ENCODE measurements around the gene C1orf53. TPM values are rescaled to one million over a fixed set of nuclear protein-coding genes. Genes with fewer than 3 reads are reported as not detected.

Gene C1orf53
- total and polyA plus RNA-seq, 8 donors: 1.5 to 8.9 (median 3.1) TPM

DNA sequence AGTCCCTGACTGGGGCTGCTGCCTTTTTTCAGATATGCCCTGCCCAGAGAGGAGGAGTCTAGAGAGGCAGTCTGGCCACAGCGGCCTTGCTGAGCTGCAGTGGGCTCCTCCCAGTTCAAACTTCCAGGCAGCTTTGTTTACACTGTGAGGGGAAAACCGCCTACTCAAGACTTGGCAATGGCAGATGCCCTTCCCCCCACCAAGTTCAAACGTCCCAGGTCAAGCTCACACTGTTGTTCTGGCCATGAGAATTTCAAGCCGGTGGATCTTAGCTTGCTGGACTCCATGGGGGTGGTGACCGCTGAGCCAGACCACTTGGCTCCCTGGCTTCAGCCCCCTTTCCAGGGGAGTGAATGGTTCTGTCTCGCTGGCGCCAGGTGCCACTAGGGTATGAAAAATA lies 18.3 kb upstream of the C1orf53 start:
- no peaks in the 10 kb centered on the region for H3K36me3 ChIP-seq

DNA sequence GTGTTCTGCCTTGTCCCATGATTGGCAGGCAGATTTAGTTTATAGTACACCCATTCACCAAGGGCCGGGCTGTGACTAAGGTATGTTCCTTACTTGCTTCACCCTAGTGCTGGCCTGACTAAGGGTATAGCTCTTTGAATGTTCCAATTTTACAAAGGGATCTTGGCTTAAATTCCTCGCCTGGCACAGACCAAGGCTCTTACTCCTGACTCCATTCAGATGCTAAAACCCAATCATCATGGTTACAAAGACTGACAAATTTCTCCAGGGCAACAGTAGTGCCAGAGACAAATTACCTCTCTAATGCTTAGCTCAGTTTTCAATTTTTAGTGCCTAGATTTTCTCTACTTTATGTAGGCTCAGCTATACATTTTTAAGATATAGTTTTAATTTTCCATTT lies 11.5 kb upstream of the C1orf53 start:
- DNase-seq (no peak), ATAC-seq (no peak)
- no peak overlapping the region for H3K27ac ChIP-seq
- no peak overlapping the region for H3K4me3 ChIP-seq
- H3K9me3 ChIP-seq: no peaks in the 10 kb centered on the region
- no peaks in the 10 kb centered on the region for H3K4me1 ChIP-seq
- peaks cover 5 to 17% of the 10 kb centered on the region in 2 donors for H3K27me3 ChIP-seq
- H3K36me3 ChIP-seq: no peaks in the 10 kb centered on the region
- TF ChIP-seq, protein P1, sequence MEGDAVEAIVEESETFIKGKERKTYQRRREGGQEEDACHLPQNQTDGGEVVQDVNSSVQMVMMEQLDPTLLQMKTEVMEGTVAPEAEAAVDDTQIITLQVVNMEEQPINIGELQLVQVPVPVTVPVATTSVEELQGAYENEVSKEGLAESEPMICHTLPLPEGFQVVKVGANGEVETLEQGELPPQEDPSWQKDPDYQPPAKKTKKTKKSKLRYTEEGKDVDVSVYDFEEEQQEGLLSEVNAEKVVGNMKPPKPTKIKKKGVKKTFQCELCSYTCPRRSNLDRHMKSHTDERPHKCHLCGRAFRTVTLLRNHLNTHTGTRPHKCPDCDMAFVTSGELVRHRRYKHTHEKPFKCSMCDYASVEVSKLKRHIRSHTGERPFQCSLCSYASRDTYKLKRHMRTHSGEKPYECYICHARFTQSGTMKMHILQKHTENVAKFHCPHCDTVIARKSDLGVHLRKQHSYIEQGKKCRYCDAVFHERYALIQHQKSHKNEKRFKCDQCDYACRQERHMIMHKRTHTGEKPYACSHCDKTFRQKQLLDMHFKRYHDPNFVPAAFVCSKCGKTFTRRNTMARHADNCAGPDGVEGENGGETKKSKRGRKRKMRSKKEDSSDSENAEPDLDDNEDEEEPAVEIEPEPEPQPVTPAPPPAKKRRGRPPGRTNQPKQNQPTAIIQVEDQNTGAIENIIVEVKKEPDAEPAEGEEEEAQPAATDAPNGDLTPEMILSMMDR (IDR thresholded peaks at IDR 0.05): no peak
- intact Hi-C loops (cut with DNase I): no loop called here

More for the DNA sequence above, 18.3 kb upstream of the C1orf53 start:
- intact Hi-C loops (cut with DNase I): no loop called here
- no peak overlapping the region for H3K4me3 ChIP-seq
- TF ChIP-seq, protein P1 (IDR thresholded peaks at IDR 0.05): no peak
- peak in 1 of 4 donors; percentile 30 for DNase-seq
- no peak overlapping the region for H3K27ac ChIP-seq
- H3K27me3 ChIP-seq: no peaks in the 10 kb centered on the region
- H3K9me3 ChIP-seq: no peaks in the 10 kb centered on the region
- ATAC-seq: peak; percentile 53
- no peaks in the 10 kb centered on the region for H3K4me1 ChIP-seq

DNA sequence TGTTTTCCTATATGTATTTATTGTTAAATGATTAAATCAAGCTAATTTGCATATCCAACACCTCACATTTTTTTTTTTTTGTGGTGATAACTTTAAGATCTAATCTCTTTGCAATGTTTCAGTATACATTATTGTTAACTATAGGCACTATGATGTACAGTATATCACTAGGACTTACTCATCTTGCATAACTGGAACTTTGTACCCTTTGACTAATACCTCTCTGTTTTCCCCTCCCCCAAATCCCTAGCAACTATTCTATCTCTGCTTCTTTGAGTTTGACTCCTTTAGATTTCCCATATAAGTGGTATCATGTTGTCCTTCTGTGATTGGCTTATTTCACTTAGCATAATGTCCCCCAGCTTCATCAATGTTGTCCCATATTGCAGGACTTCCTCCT lies 9.7 kb upstream of the C1orf53 start:
- no peak for ATAC-seq
- H3K4me1 ChIP-seq: no peaks in the 10 kb centered on the region
- H3K27ac ChIP-seq: no peak overlapping the region
- H3K36me3 ChIP-seq: no peaks in the 10 kb centered on the region
- DNase-seq: no peak
- intact Hi-C loops (cut with DNase I): no loop called here
- no peak overlapping the region for H3K4me3 ChIP-seq
- TF ChIP-seq, protein P1 (IDR thresholded peaks at IDR 0.05): no peak
- H3K27me3 ChIP-seq: peaks cover 5 to 22% of the 10 kb centered on the region in 2 donors
- H3K9me3 ChIP-seq: no peaks in the 10 kb centered on the region

DNA sequence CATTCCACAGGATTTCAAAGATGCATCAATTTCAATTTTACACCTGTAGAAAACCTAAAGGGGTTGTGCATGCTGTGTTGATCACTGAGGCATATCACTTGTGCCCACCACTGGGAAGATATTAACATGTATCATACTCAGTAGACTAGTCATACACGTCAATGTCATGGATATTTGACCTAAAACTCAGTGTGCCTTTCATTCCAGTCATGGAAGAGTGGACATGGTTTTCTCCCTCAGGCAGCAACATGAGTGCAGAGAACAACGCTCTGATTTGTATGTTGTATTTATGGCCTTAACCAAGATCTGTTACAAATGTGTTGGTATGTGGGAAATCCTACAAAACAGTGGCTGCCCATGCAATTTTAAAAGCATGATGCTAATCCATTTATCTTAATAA lies 6.1 kb upstream of the C1orf53 start:
- Histone ChIP-seq H3K27me3 (peaks cover 5 to 28% of the 10 kb centered on the region in 2 donors), H3K36me3 (no peaks in the 10 kb centered on the region), H3K27ac (no peak overlapping the region), H3K4me3 (no peak overlapping the region), H3K9me3 (no peaks in the 10 kb centered on the region), H3K4me1 (no peaks in the 10 kb centered on the region)
- no peak for DNase-seq
- ATAC-seq: no peak
- intact Hi-C loops (cut with DNase I): no loop called here
- TF ChIP-seq, protein P1 (IDR thresholded peaks at IDR 0.05): no peak

DNA sequence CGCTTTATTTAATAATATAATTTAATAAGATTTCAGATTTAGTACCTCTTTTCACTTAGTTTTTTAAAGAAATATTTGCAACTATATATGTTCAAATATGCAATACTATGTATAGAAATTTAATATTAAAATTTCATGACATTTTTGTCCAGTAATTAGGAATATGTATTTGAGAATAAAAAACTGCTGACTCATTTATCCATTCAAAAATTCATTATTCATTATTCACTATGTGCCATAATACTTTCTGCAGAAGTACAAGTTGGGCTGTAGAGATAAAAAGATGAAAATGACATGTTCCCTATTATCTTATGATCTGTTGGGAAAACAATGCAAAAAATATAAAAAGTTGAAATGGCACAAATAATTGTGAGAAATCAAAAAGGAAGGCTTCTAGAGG lies 3.4 kb upstream of the C1orf53 start:
- Histone ChIP-seq H3K9me3 (no peaks in the 10 kb centered on the region), H3K4me3 (no peak overlapping the region), H3K27ac (no peak overlapping the region), H3K27me3 (peaks cover 9 to 29% of the 10 kb centered on the region in 2 donors), H3K36me3 (no peaks in the 10 kb centered on the region), H3K4me1 (peaks cover 0 to 5% of the 10 kb centered on the region in 2 donors)
- TF ChIP-seq, protein P1 (IDR thresholded peaks at IDR 0.05): no peak
- ATAC-seq (no peak), DNase-seq (no peak)
- intact Hi-C loops (cut with DNase I): no loop called here

All from left lung (tissue), 10 donors.